Measurements from ENCODE around the gene RSBN1. TPM values are rescaled to one million over a fixed set of nuclear protein-coding genes. Genes with fewer than 3 reads are reported as not detected.
A peak's percentile ranks its signal among the peaks of the same experiment; 100 is the strongest.
"Not testable (repeated sequence)": the region's sequence is repeated elsewhere in the genome, so short reads cannot be mapped to it uniquely, and the experiment has no call there.

The RSBN1 gene
- 10 to 100 TPM; 22.2 to 47.4 TPM for total RNA-seq

DNA sequence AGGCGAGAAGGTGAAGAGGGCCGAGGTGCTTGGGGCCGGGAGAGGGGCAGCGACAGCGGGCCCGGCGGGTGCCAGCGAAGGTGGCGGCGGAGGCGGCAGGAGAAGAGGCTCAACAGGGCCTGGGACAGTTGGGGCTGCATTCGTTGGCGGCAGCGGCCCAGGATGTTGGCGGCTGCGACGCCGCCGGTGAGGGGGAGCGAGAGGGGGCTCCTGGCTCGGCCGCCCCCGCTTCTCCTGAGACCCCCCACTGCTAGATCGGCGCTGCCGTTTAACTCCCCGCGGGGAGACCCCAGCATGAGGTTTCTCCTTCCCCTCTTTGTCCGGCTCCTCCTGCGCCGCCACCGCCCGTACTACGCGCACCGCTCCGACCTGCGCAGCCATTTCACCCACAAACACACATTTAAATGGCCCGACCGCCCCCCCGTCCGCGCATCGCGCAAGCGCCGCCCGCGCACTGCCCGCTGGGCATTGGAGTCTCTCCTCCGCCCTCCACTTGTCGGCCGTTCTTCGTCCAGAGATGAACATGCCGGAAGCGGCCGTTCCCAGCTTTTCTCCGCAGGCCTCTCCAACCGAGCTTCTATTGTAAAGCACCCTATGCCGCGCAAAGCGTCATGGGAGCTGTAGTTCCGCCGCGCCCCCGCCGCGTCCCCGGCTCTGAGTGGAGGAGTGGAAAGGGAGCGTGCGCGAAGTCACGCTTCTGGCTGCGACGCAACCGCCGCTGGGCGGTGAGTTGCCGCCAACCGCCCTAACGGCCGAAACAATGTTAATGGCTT, at the start of gene RSBN1:
Gene RSBN1, minus strand, starts transcription at position 589 of the 773 bp plus-strand sequence. Its CDS starts 64 bp downstream, at position 525.
- peak within 1 kb of the TSS; percentile 89 for H3K27ac Mint-ChIP-seq
- peak within 1 kb of the TSS; percentile 87 for H3K4me3 Mint-ChIP-seq
- peaks cover 80% of the 10 kb centered on the region for H3K36me3 Mint-ChIP-seq (ENCODE audit: low read depth)
- peaks cover 15% of the 10 kb centered on the region for H3K4me1 Mint-ChIP-seq
- no peaks in the 10 kb centered on the region for H3K27me3 Mint-ChIP-seq
- no peaks in the 10 kb centered on the region for H3K9me3 Mint-ChIP-seq
- peak; percentile 92 for ATAC-seq (replicated peaks)

DNA sequence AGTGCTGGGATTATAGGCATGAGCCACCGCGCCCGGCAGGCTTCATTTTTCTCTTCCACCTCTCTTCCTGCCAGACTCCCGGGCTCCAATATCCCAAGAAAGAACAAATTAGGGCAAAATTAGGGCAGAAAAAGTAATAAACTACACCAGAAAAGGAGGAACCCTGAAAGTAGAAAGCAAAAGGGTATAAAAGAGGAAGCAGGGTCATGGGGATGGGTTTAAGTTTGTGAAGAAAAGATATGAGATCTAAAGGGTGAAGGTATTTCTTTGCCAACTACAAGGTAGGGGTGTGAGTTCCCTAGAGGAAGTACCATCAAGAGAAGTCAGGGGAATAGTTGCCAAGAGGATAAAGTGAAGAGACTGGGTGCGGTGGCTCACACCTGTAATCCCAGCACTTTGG, 49.4 kb upstream of the RSBN1 start:
- Mint-ChIP-seq H3K4me1 (peaks cover 18% of the 10 kb centered on the region), H3K27ac (peak overlapping the region; percentile 51), H3K9me3 (no peaks in the 10 kb centered on the region), H3K36me3 (ENCODE audit: low read depth) (peaks cover 76% of the 10 kb centered on the region), H3K4me3 (no peak overlapping the region), H3K27me3 (no peaks in the 10 kb centered on the region)
- no peak for ATAC-seq (replicated peaks)

DNA sequence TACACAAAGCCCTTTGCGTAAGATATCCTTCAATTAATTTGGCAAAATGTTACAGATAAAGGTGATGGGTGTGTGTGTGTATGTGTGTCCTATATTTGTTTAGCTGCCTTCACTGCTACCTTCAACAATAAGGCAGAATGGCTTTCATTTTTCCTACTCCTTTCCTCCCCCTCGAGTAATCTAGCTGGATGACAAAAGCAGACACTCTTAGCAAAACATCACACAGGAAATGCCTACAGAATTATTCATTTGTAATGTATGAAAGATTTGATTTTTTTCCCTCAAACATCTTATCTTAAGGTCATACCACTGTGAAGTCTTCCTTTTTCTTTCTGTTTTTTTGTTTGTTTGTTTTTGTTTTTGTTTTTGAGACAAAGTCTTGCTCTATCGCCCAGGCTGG, 48.6 kb upstream of the RSBN1 start:
- H3K36me3 Mint-ChIP-seq (ENCODE audit: low read depth) = peaks cover 80% of the 10 kb centered on the region
- no peaks in the 10 kb centered on the region for H3K27me3 Mint-ChIP-seq
- H3K9me3 Mint-ChIP-seq = no peaks in the 10 kb centered on the region
- H3K4me1 Mint-ChIP-seq = peaks cover 18% of the 10 kb centered on the region
- H3K27ac Mint-ChIP-seq = peak overlapping the region; percentile 51
- ATAC-seq (replicated peaks) = peak; percentile 28
- peak overlapping the region; percentile 11 for H3K4me3 Mint-ChIP-seq

DNA sequence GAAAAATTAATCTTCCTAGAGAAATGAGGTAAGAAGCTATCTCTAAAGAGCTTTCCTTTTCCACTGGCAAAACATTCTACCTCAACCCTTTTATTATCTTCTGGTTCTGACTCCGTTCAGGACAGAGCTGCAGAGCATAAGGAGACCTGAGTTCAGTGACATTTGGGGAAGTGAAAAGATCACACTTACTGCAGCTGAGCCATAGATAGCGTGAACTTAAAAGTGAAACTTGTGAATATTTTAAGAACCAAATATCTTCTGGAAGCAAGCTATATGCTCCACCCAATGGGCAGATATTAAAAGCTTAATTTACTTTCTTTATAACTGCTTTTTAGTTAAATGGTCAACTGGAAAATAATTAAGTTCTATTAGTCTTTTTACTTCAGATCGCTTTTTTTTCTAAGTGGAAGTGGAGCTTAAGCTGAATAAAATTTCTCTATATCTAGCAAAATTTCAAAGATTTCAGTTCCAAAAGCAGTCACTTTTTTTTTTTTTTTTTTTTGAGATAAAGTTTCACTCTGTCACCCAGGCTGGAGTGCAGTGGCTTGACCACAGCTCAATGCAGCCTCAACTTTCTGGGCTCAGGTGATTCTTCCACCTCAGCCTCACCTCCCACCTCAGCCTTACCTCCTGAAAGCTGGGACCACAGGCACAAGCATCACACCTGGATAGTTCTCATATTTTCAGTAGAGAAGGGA, 47.4 kb upstream of the RSBN1 start:
- no peaks in the 10 kb centered on the region for H3K27me3 Mint-ChIP-seq
- ATAC-seq (replicated peaks) = peak; percentile 40
- H3K27ac Mint-ChIP-seq = peak overlapping the region; percentile 51
- H3K36me3 Mint-ChIP-seq (ENCODE audit: low read depth) = peaks cover 78% of the 10 kb centered on the region
- H3K4me3 Mint-ChIP-seq = peak overlapping the region; percentile 21
- H3K9me3 Mint-ChIP-seq = no peaks in the 10 kb centered on the region
- H3K4me1 Mint-ChIP-seq = peaks cover 21% of the 10 kb centered on the region

DNA sequence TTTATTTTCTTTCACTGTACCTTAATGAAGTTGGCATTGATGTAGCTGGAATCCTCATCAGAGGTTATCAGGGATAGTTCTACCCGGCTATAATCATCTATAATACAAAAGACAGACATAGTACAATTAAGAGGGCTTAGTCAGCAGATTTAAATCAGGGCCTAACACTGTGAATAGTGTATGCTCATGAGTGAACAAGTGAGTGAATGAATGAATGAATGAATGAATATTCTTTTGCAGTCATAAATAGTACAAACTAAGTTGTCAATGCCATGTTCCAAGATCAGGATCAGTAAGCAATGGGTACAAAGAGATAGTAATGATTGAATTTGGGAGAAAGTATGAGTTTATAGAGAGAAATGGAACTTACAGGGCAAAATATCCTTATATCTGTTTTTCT, 46.7 kb upstream of the RSBN1 start:
- no peaks in the 10 kb centered on the region for H3K27me3 Mint-ChIP-seq
- H3K4me3 Mint-ChIP-seq = peak overlapping the region; percentile 21
- no peaks in the 10 kb centered on the region for H3K9me3 Mint-ChIP-seq
- H3K36me3 Mint-ChIP-seq (ENCODE audit: low read depth) = peaks cover 78% of the 10 kb centered on the region
- H3K4me1 Mint-ChIP-seq = peaks cover 28% of the 10 kb centered on the region
- ATAC-seq (replicated peaks) = no peak
- H3K27ac Mint-ChIP-seq = peak overlapping the region; percentile 51

DNA sequence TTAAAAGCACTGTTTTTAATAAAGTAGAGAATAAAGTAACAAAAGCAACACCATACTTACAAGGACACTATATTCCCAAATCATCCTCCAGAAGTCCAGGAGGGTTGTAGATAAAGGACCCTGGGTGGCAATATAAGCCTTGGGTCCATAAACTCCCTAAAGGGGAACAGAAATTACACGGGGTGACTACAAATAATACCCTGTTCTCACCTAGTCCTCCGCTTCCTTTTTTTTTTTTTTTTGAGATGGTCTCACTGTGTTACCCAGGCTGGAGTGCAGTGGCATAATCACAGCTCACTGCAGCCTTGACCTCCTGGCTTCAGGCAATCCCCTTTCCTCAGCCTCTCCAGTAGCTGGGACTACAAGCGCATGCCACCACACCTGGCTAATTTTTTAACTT, 46.1 kb upstream of the RSBN1 start:
- peak overlapping the region; percentile 7 for H3K27ac Mint-ChIP-seq
- ATAC-seq (replicated peaks) = no peak
- peaks cover 29% of the 10 kb centered on the region for H3K4me1 Mint-ChIP-seq
- H3K4me3 Mint-ChIP-seq = no peak overlapping the region
- H3K9me3 Mint-ChIP-seq = no peaks in the 10 kb centered on the region
- H3K27me3 Mint-ChIP-seq = no peaks in the 10 kb centered on the region
- peaks cover 76% of the 10 kb centered on the region for H3K36me3 Mint-ChIP-seq (ENCODE audit: low read depth)

DNA sequence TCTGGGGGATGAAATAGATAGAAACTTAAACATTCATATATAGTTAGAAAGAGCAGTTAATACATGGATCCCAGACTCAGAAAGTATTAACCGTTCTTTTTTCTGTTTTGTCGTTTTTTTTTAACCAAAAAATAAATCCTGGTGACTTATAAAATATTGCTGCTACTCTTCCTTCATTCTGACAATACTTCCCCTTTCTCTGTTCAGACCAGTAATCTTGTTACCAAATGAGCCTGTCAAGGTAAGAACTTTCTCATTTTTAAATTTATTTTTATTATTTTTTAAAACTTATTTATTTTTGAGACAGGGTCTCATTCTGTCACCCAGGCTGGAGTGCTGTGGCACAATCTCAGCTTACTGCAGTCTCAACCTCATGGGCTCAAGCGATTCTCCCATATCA, 45.5 kb upstream of the RSBN1 start:
- no peaks in the 10 kb centered on the region for H3K27me3 Mint-ChIP-seq
- no peak overlapping the region for H3K4me3 Mint-ChIP-seq
- H3K36me3 Mint-ChIP-seq (ENCODE audit: low read depth) = peaks cover 76% of the 10 kb centered on the region
- peaks cover 27% of the 10 kb centered on the region for H3K4me1 Mint-ChIP-seq
- peak overlapping the region; percentile 59 for H3K27ac Mint-ChIP-seq
- no peak for ATAC-seq (replicated peaks)
- H3K9me3 Mint-ChIP-seq = no peaks in the 10 kb centered on the region

DNA sequence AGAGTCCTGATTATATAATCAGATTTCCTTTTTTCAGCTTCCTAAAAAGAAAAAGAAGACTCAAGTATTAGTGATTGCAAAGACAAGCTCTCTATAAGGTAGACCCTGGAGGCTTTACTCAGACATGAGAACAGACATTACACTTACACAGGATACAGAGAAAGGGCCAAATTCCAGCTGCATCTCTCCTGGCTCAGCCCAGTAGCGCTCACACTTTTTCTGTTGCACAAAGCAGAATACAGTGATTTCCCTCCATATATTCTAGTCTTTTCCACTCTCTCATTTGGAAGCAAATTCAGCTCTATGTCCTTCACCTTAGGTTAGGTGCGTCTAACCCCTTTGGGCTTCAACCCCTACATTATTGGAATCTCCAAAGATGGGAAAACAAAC, 44.1 kb upstream of the RSBN1 start:
- peaks cover 17% of the 10 kb centered on the region for H3K4me1 Mint-ChIP-seq
- no peak for ATAC-seq (replicated peaks)
- H3K9me3 Mint-ChIP-seq = no peaks in the 10 kb centered on the region
- H3K4me3 Mint-ChIP-seq = no peak overlapping the region
- peak overlapping the region; percentile 47 for H3K27ac Mint-ChIP-seq
- no peaks in the 10 kb centered on the region for H3K27me3 Mint-ChIP-seq
- H3K36me3 Mint-ChIP-seq (ENCODE audit: low read depth) = peaks cover 83% of the 10 kb centered on the region

DNA sequence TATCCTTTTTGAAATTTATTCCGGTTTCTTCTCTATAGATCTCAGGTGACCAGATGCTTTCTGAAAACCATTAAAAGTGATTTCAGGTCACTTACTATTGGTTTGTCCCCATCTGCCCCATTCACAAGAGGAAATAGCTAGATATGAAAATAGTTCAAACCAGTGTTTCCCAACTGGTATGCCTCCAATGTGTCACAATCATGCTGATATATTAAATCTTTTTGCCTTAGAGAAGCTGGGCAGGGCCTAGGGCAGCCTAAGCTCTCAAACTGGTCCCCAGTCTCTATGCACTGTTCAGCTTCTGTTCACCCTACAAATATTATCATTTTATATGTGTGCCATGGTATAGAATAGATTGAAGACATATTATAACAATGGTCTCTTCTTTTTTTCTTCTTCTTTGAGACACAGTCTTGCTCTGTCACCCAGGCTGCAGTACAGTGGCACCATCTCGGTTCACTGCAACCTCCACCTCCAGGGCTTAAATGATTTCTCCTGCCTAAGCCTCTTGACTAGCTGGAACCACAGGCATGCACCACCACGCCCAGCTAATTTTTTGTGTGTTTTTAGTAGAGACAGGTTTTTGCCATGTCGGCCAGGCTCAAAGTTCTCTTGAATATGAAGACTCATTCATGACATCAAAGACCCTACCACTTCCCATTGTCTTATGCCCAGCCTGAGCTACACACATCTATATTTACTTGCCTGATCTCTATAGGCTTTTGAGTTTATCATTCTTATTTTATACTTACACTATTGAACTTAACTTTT, 43.5 kb upstream of the RSBN1 start:
- Mint-ChIP-seq H3K9me3 (no peaks in the 10 kb centered on the region), H3K4me1 (peaks cover 16% of the 10 kb centered on the region), H3K4me3 (no peak overlapping the region), H3K27me3 (no peaks in the 10 kb centered on the region), H3K36me3 (ENCODE audit: low read depth) (peaks cover 89% of the 10 kb centered on the region), H3K27ac (peak overlapping the region; percentile 47)
- ATAC-seq (replicated peaks) = no peak

DNA sequence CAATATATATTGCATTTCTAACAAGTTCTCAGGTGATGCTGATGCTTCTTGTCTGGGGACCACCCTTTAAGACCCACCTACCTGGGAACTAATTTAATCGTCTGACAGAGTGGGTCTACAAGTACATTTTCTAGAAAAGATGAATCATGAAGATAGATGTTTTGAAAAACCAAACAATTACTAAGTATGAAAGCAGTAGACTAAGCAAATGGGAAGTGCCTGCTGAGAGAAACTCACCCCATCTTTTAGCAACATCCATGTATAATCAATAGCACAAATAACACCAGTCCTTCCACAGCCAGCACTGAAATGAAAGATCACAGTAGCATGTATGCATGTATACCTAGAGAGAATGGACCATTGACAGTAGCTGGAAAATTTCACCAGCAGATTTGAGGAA, 42.0 kb upstream of the RSBN1 start:
- H3K4me3 Mint-ChIP-seq = peak overlapping the region; percentile 12
- H3K27ac Mint-ChIP-seq = peak overlapping the region; percentile 68
- peaks cover 86% of the 10 kb centered on the region for H3K36me3 Mint-ChIP-seq (ENCODE audit: low read depth)
- no peaks in the 10 kb centered on the region for H3K9me3 Mint-ChIP-seq
- peak; percentile 79 for ATAC-seq (replicated peaks)
- H3K4me1 Mint-ChIP-seq = peaks cover 18% of the 10 kb centered on the region
- no peaks in the 10 kb centered on the region for H3K27me3 Mint-ChIP-seq

DNA sequence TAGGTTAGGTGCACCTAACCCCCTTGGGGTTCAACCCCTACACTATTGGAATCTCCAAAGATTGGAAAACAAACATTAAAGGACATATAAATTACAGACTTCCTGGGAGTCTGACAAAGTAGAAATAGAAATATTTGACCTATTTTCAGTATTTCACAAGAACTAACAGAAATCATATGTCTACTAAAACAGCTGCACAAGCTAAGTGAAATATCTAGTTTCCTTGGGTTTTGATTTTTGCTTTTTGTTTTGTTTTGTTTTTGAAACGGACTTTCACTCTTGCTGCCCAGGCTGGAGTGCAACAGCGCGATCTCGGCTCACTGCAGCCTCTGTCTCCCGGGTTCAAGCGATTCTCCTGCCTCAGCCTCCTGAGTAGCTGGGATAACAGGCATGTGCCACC, 40.4 kb upstream of the RSBN1 start:
- not testable (repeated sequence) for ATAC-seq (replicated peaks); H3K9me3 Mint-ChIP-seq; H3K27ac Mint-ChIP-seq; H3K27me3 Mint-ChIP-seq; H3K4me3 Mint-ChIP-seq
- peaks cover 18% of the 10 kb centered on the region for H3K4me1 Mint-ChIP-seq
- peaks cover 86% of the 10 kb centered on the region for H3K36me3 Mint-ChIP-seq (ENCODE audit: low read depth)

DNA sequence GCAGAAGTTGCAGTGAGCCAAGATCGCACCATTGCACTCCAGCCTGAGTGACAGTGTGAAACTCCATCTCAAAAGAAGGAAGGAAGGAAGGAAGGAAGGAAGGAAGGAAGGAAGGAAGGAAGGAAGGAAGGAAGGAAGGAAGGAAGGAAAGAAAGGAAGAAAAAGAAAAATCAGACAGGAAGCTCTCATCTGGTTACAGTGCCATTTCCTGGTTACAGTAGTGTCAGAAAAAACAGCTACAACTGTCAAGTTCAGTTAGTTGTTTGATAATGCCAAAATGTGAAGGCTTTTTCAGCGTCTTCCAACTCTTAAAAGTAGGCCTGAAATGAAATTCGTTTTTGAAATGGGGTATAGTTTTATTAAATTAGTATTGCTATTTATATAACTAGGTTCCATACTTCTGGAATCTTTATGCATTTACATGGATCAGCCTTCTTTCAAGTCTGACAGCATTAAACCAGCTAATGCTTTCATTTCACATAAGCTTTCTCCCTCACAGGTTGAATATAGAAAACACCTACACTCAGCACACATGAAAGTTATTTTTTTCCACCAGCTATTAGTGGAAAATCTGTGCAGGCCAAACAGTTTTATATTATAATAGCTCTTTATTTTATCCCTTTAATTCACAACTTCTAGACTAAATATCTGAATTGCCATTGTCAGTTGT, 38.0 kb upstream of the RSBN1 start:
- Mint-ChIP-seq H3K27ac (peak overlapping the region; percentile 81), H3K4me1 (peaks cover 18% of the 10 kb centered on the region), H3K9me3 (no peaks in the 10 kb centered on the region), H3K27me3 (no peaks in the 10 kb centered on the region), H3K36me3 (ENCODE audit: low read depth) (peaks cover 87% of the 10 kb centered on the region), H3K4me3 (no peak overlapping the region)
- ATAC-seq (replicated peaks) = no peak

DNA sequence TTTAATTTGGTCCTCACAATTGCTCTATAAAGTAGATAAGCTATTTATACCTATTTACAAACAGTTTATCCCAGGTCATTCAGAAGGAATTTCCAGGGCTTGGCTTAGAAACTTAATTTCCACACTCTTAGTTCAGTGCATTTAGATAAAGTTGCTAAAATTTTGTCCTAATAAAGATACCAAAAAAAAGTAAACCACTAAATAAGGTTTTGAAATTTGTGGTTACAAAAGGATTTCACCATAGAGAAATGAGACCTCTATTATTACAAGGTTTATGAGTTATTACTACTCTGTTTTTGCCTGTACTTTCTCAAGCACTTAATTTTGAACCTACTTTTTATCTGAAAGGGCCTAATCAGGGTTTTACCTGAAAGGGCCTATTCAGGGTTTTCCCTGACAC, 36.8 kb upstream of the RSBN1 start:
- Mint-ChIP-seq H3K4me3 (no peak overlapping the region), H3K36me3 (ENCODE audit: low read depth) (peaks cover 88% of the 10 kb centered on the region), H3K4me1 (peaks cover 9% of the 10 kb centered on the region), H3K27ac (no peak overlapping the region), H3K27me3 (no peaks in the 10 kb centered on the region), H3K9me3 (no peaks in the 10 kb centered on the region)
- no peak for ATAC-seq (replicated peaks)

DNA sequence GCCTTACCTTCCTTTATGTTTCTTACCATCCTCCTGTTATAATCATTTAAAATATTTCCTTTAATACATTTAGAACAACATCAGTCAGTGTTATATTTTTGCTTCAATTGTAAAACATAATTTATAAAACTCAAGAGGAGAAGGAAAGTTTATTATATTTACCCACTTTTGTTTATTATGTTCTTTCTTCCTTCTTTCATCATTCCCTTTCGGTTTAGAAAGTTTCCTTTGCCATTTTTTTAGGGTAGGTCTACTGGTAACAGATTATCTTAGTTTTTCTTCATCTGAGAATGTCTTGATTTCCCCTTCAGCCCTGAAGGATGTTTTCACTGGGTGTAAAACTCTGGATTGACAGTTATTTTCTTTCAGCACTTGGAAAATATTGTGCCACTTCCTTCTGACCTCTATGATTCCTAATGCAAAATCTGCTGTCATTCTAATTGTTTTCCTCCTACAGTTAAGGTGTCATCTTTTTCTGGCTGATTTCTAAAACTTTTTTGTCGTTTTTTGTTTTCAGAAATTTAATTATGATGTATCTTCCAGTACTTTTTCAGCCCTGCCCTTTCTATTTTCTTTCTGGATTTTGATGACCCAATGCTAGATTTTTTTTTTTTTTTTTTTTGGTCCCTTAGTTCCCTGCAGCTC, 34.2 kb upstream of the RSBN1 start:
- ATAC-seq (replicated peaks) = no peak
- Mint-ChIP-seq H3K27me3 (no peaks in the 10 kb centered on the region), H3K36me3 (ENCODE audit: low read depth) (peaks cover 91% of the 10 kb centered on the region), H3K4me3 (no peak overlapping the region), H3K9me3 (no peaks in the 10 kb centered on the region), H3K27ac (peak overlapping the region; percentile 29), H3K4me1 (peaks cover 7% of the 10 kb centered on the region)
